Transverse colon (tissue), 4 donors: ENCODE results near the gene UPK1B. TPM values are rescaled to one million over a fixed set of nuclear protein-coding genes. Genes with fewer than 3 reads are reported as not detected.

ENCODE experiments used
- DNase-seq: peaks from one replicate; pipeline ENCODE4 v3.0.0-alpha.2; 2019
- H3K27ac ChIP-seq, 4 donors: fragments of 200-600 bp; sonication (generic); 2 replicates each; pipeline ENCODE4 v1.5.1; 2016 to 2018; ENCODE audit warnings: inconsistent platforms in 4 of 4
- H3K27me3 ChIP-seq: fragments of 200-600 bp; sonication (generic); 2 replicates; pipeline ENCODE4 v1.5.1; 2017; ENCODE audit warnings: inconsistent platforms
- H3K36me3 ChIP-seq, 4 donors: fragments of 200-600 bp; sonication (generic); 2 replicates each; pipeline ENCODE4 v1.5.1; 2017 to 2019; ENCODE audit warnings: inconsistent platforms in 4 of 4
- H3K4me1 ChIP-seq, 4 donors: fragments of 200-600 bp; sonication (generic); 2 replicates each; pipeline ENCODE4 v1.5.1; 2017 to 2020; ENCODE audit warnings: inconsistent platforms in 4 of 4
- H3K4me3 ChIP-seq, 4 donors: fragments of 200-600 bp; sonication (generic); 1 replicate in 1 of 4; 2 replicates in 3 of 4; pipeline versions ENCODE4 v1.5.1 to v1.6.1; 2017 to 2019; ENCODE audit warnings: inconsistent platforms in 4 of 4
- H3K9me3 ChIP-seq, 2 donors: fragments of 200-600 bp; sonication (generic); 2 replicates each; pipeline ENCODE4 v1.5.1; 2017 to 2019; ENCODE audit warnings: inconsistent platforms in 2 of 2
- EP300 ChIP-seq: sonication (generic); formaldehyde crosslinking; IDR thresholded peaks from one replicate; pipeline ENCODE4 v1.6.1; 2017; ENCODE audit warnings: antibody characterized with exemption, low read depth
- POLR2A ChIP-seq: fragments of 450-650 bp; IDR thresholded peaks from one replicate; pipeline ENCODE4 v1.6.1; 2016; ENCODE audit warnings: antibody characterized with exemption, mild to moderate bottlenecking, moderate library complexity
- POLR2AphosphoS5 ChIP-seq, 3 donors: sonication (generic); formaldehyde crosslinking; IDR thresholded peaks; one replicate each; pipeline ENCODE4 v1.6.1; 2016; ENCODE audit warnings: antibody characterized with exemption in 3 of 3
- WGBS, 2 donors: methylation state at CpG; one replicate each; pipeline ENCODE4 v1.1.5; 2018; ENCODE audit warnings: low coverage in 1 of 2; 5-methylcytosine and 5-hydroxymethylcytosine counted together
- in situ Hi-C, 4 donors: fragments of 200-750 bp; cut with MboI; loops; one replicate each; pipeline versions ENCODE4 v1.15.0 to v1.15.1; 2017; ENCODE audit warnings: low sequenced_read_pairs in 3 of 4, low pct_ligation_motif_present in 1 of 4, low pct_unique_long_range_greater_than_20kb in 1 of 4
- intact Hi-C: fragments of 100-400 bp; cut with DNase I; formaldehyde crosslinking; loops from one replicate; pipeline ENCODE4 v1.15.1; 2023; ENCODE audit warnings: low total_unique reads
- total RNA-seq, 4 donors: library from RNA; depleted of rRNA; stranded (reverse); fragments of >200 nt; gene quantifications; one replicate each; pipeline ENCODE4 v1.1.0, GENCODE V29; 2016
- TF ChIP-seq, protein P1 (sequence below), 5 experiments: fragments of 200-600 bp in 3 of 5; fragments of 450-650 bp in 2 of 5; sonication (generic) in 3 of 5; IDR thresholded peaks; 1 replicate in 2 of 5; 2 replicates in 3 of 5; pipeline ENCODE4 v1.5.1; 2016 to 2017; ENCODE audit warnings: antibody characterized with exemption in 5 of 5, inconsistent platforms in 3 of 5, mild to moderate bottlenecking in 2 of 5, moderate library complexity in 1 of 5

The UPK1B gene
- total RNA-seq, 4 donors from 2014 or later: 0.95 TPM; not detected in 3

- intact Hi-C loops: no loop called here
- WGBS, 2 donors: 47 to 50% methylated on average over 2 of the region's 2 CpGs
- no peaks in the 10 kb centered on the region for H3K9me3 ChIP-seq
- no peaks in the 10 kb centered on the region for H3K27me3 ChIP-seq
- no peak overlapping the region for H3K4me3 ChIP-seq
- H3K36me3 ChIP-seq: no peaks in the 10 kb centered on the region
- H3K4me1 ChIP-seq: no peaks in the 10 kb centered on the region
- H3K27ac ChIP-seq: no peak overlapping the region
- no peak for DNase-seq
- in situ Hi-C loops: no loop called here
- TF ChIP-seq, protein P1, sequence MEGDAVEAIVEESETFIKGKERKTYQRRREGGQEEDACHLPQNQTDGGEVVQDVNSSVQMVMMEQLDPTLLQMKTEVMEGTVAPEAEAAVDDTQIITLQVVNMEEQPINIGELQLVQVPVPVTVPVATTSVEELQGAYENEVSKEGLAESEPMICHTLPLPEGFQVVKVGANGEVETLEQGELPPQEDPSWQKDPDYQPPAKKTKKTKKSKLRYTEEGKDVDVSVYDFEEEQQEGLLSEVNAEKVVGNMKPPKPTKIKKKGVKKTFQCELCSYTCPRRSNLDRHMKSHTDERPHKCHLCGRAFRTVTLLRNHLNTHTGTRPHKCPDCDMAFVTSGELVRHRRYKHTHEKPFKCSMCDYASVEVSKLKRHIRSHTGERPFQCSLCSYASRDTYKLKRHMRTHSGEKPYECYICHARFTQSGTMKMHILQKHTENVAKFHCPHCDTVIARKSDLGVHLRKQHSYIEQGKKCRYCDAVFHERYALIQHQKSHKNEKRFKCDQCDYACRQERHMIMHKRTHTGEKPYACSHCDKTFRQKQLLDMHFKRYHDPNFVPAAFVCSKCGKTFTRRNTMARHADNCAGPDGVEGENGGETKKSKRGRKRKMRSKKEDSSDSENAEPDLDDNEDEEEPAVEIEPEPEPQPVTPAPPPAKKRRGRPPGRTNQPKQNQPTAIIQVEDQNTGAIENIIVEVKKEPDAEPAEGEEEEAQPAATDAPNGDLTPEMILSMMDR (IDR thresholded peaks at IDR 0.05): no peak
- TF ChIP-seq POLR2AphosphoS5 (IDR thresholded peaks at IDR 0.05) (no peak), POLR2A (no peak), EP300 (no peak)
Observed at GRCh38 chr3:119147494-119147893, 25.9 kb upstream of the UPK1B start.

- DNase-seq: no peak
- TF ChIP-seq POLR2AphosphoS5 (IDR thresholded peaks at IDR 0.05) (no peak), EP300 (no peak), POLR2A (no peak)
- TF ChIP-seq, protein P1 (IDR thresholded peaks at IDR 0.05): no peak
Observed at GRCh38 chr3:119148493-119149180, 24.8 kb upstream of the UPK1B start.

DNA sequence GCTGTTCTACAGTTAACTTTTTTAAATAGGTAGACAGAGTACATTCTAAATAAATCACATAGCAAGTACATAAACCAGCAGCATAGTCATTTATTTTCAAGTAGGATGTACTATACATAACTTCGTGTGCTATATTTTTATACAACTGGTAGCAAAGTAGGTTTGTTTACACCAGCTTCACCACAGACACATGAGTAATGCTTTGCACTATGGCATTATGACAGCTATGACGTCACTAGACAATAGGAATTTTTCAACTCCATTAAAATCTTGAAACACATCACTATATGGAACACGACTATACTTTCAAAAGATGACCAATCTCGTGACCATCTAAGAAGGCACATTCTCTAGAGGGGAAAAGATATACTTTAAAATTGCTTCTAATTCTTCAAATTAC is 23.9 kb upstream of the UPK1B start:
- intact Hi-C loops: no loop called here

More at GRCh38 chr3:119148493-119149180, 24.8 kb upstream of the UPK1B start:
- no peak overlapping the region for H3K27ac ChIP-seq
- H3K36me3 ChIP-seq: no peaks in the 10 kb centered on the region
- intact Hi-C loops (no loop called here), in situ Hi-C loops (no loop called here)
- no peaks in the 10 kb centered on the region for H3K4me1 ChIP-seq
- H3K4me3 ChIP-seq: no peak overlapping the region
- no peaks in the 10 kb centered on the region for H3K27me3 ChIP-seq
- H3K9me3 ChIP-seq: peaks cover 0 to 1% of the 10 kb centered on the region in 2 donors
- 83 to 90% methylated on average over 2 of the region's 2 CpGs for WGBS, 2 donors

DNA sequence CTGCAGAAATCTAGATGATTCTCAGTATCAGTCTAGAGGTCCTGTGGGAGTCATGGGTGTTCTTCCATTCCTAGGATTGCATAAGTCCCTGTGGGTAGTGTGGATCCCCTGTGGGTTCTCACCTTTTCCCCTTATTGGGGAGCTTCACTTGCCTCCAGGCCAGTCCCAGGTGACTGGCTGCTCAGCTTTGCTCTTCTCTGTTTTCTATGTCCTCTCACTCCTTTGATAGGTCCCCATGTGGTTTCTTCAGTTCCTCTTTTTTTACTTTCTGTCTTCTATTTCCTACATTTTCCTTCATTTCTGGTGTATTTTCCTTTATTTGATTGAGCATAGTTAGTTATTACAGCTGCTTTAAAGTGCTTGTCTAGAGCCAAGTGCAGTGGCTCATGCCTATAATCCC is 16.5 kb upstream of the UPK1B start:
- Histone ChIP-seq H3K27ac (no peak overlapping the region), H3K4me3 (no peak overlapping the region), H3K36me3 (no peaks in the 10 kb centered on the region), H3K4me1 (no peaks in the 10 kb centered on the region), H3K27me3 (no peaks in the 10 kb centered on the region), H3K9me3 (peaks cover 0 to 8% of the 10 kb centered on the region in 2 donors)
- TF ChIP-seq POLR2A (no peak), POLR2AphosphoS5 (IDR thresholded peaks at IDR 0.05) (no peak), EP300 (no peak)
- TF ChIP-seq, protein P1 (IDR thresholded peaks at IDR 0.05): no peak
- intact Hi-C loops: no loop called here
- DNase-seq: no peak
- in situ Hi-C loops: no loop called here

More for the DNA sequence above, 23.9 kb upstream of the UPK1B start:
- H3K4me3 ChIP-seq: no peak overlapping the region
- TF ChIP-seq POLR2AphosphoS5 (IDR thresholded peaks at IDR 0.05) (no peak), POLR2A (no peak), EP300 (no peak)
- TF ChIP-seq, protein P1 (IDR thresholded peaks at IDR 0.05): no peak
- in situ Hi-C loops: no loop called here
- H3K27ac ChIP-seq: no peak overlapping the region
- WGBS, 2 donors: 43 to 56% methylated on average over 4 of the region's 4 CpGs
- no peaks in the 10 kb centered on the region for H3K27me3 ChIP-seq
- H3K36me3 ChIP-seq: no peaks in the 10 kb centered on the region
- no peak for DNase-seq
- H3K9me3 ChIP-seq: peaks cover 0 to 8% of the 10 kb centered on the region in 2 donors
- no peaks in the 10 kb centered on the region for H3K4me1 ChIP-seq
